HepG2 (cell line): Measurements from ENCODE around the gene RARA. TPM values are rescaled to one million over a fixed set of nuclear protein-coding genes. Genes with fewer than 3 reads are reported as not detected.

ENCODE experiments used
- AFF4 ChIP-seq: sonication (generic); formaldehyde crosslinking; IDR thresholded peaks from 2 replicates; pipeline ENCODE4 v1.4.0; 2020; ENCODE audit warnings: missing genetic modification reagents
- ATAD3A ChIP-seq: sonication (generic); formaldehyde crosslinking; IDR thresholded peaks from 2 replicates; pipeline ENCODE4 v1.4.0; 2020; ENCODE audit warnings: missing genetic modification reagents
- ATM ChIP-seq: fragments of 450-650 bp; IDR thresholded peaks from 2 replicates; pipeline ENCODE4 v1.7.1; 2017; ENCODE audit warnings: mild to moderate bottlenecking, borderline replicate concordance
- E2F5 ChIP-seq: sonication (generic); formaldehyde crosslinking; conservative IDR thresholded peaks from 2 replicates; pipeline ENCODE4 v1.4.0; 2020; ENCODE audit warnings: missing genetic modification reagents
- GABPA ChIP-seq, 2 experiments: IDR thresholded peaks; 2 replicates each; pipeline ENCODE4 v1.6.1; 2011 to 2016; ENCODE audit warnings: low read depth in 2 of 2, low read length in 1 of 2, missing biosample characterization in 1 of 2, missing genetic modification characterization in 1 of 2
- HIVEP1 ChIP-seq: sonication (generic); formaldehyde crosslinking; IDR thresholded peaks from 2 replicates; pipeline ENCODE4 v1.4.0; 2020; ENCODE audit warnings: mild to moderate bottlenecking, missing genetic modification reagents
- HOXA3 ChIP-seq: sonication (generic); formaldehyde crosslinking; IDR thresholded peaks from 2 replicates; pipeline ENCODE4 v1.5.0; 2020; ENCODE audit warnings: missing genetic modification reagents
- HOXA7 ChIP-seq: sonication (generic); formaldehyde crosslinking; IDR thresholded peaks from 2 replicates; pipeline ENCODE4 v1.8.1; 2022; ENCODE audit warnings: mild to moderate bottlenecking, missing genetic modification reagents, moderate library complexity
- JARID2 ChIP-seq: sonication (generic); formaldehyde crosslinking; IDR thresholded peaks from 2 replicates; pipeline ENCODE4 v1.8.1; 2023; ENCODE audit warnings: missing genetic modification reagents, inconsistent platforms; ENCODE audit not compliant: insufficient replicate concordance
- KDM3A ChIP-seq: IDR thresholded peaks from 2 replicates; pipeline ENCODE4 v1.6.1; 2018; ENCODE audit warnings: low read depth, missing compliant biosample characterization
- MIXL1 ChIP-seq: IDR thresholded peaks from 2 replicates; pipeline ENCODE4 v1.6.1; 2016
- MYPOP ChIP-seq: sonication (generic); formaldehyde crosslinking; IDR thresholded peaks from 2 replicates; pipeline ENCODE4 v1.8.1; 2023; ENCODE audit warnings: mild to moderate bottlenecking, moderate library complexity, missing genetic modification reagents
- PCBP2 ChIP-seq: fragments of 200-400 bp; formaldehyde crosslinking; optimal IDR thresholded peaks from 2 replicates; pipeline ENCODE3; 2018; ENCODE audit warnings: low read length, low read depth; ENCODE audit not compliant: poor library complexity, severe bottlenecking
- REL ChIP-seq: sonication (generic); formaldehyde crosslinking; conservative IDR thresholded peaks from 2 replicates; pipeline ENCODE4 v1.8.0; 2022; ENCODE audit warnings: mild to moderate bottlenecking, missing genetic modification reagents, moderate library complexity
- SALL2 ChIP-seq: sonication (generic); formaldehyde crosslinking; IDR thresholded peaks from 2 replicates; pipeline ENCODE4 v1.8.1; 2023; ENCODE audit warnings: mild to moderate bottlenecking, missing genetic modification reagents, inconsistent platforms
- TOPORS ChIP-seq: sonication (generic); formaldehyde crosslinking; IDR thresholded peaks from 2 replicates; pipeline ENCODE4 v1.8.0; 2023; ENCODE audit warnings: mild to moderate bottlenecking, missing genetic modification reagents
- ZNF367 ChIP-seq: sonication (generic); formaldehyde crosslinking; IDR thresholded peaks from 2 replicates; pipeline ENCODE4 v1.4.0; 2020; ENCODE audit warnings: missing genetic modification reagents, borderline replicate concordance
- ZNF574 ChIP-seq: sonication (generic); formaldehyde crosslinking; IDR thresholded peaks from 2 replicates; pipeline ENCODE4 v1.4.0; 2020; ENCODE audit warnings: missing genetic modification reagents
- ZNF746 ChIP-seq: sonication (generic); formaldehyde crosslinking; IDR thresholded peaks from 2 replicates; pipeline ENCODE4 v1.8.0; 2022; ENCODE audit warnings: mild to moderate bottlenecking, missing genetic modification reagents
- ZNF782 ChIP-seq: sonication (generic); formaldehyde crosslinking; IDR thresholded peaks from 2 replicates; pipeline ENCODE4 v1.4.0; 2020; ENCODE audit warnings: missing genetic modification reagents, mild to moderate bottlenecking, borderline replicate concordance
- ZNF788 ChIP-seq: sonication (generic); formaldehyde crosslinking; IDR thresholded peaks from 2 replicates; pipeline ENCODE4 v1.5.0; 2020; ENCODE audit warnings: mild to moderate bottlenecking, missing genetic modification reagents, borderline replicate concordance
- ZSCAN25 ChIP-seq: sonication (generic); formaldehyde crosslinking; IDR thresholded peaks from 2 replicates; pipeline ENCODE4 v1.8.0; 2022; ENCODE audit warnings: mild to moderate bottlenecking, missing genetic modification reagents
- polyA plus RNA-seq, 8 experiments: library from polyadenylated mRNA; depleted of rRNA in 3 of 8; stranded (reverse) in 7 of 8; unstranded in 1 of 8; fragments of >200 nt; fragmentation: Illumina TruSeq in 4 of 8; extraction: Trizol in 4 of 8; gene quantifications; 2 replicates each; pipeline versions ENCODE4 v1.2.1 to v1.2.3, GENCODE V29; 2011 to 2016; ENCODE audit warnings: low read depth in 4 of 8, missing spikeins in 1 of 8, mixed read lengths in 1 of 8; ENCODE audit not compliant: insufficient read depth in 1 of 8
- total RNA-seq, 5 experiments: library from RNA; depleted of rRNA; stranded (reverse); fragments of >200 nt; fragmentation: Illumina TruSeq; extraction: Trizol; gene quantifications; 2 replicates each; pipeline ENCODE4 v1.2.3, GENCODE V29; 2016; ENCODE audit warnings: low read depth in 1 of 5

Gene RARA
- total and polyA plus RNA-seq, 2 of the 13 experiments (the other 11 are each of a cell fraction or from before 2014, with no cell fraction given): 6.4 to 8.6 TPM

- TF ChIP-seq PCBP2 (no peak), HOXA3 (no peak; the same call in 1 of the 2 replicates), KDM3A (CRISPR knock-in tag) (no peak), MYPOP (CRISPR knock-in tag) (no peak), ZNF746 (CRISPR knock-in tag) (no peak), ATM (no peak), ZNF788 (CRISPR knock-in tag) (no peak), HIVEP1 (CRISPR knock-in tag) (peak; percentile 42; the same call in 1 of the 2 replicates), ZSCAN25 (CRISPR knock-in tag) (no peak), SALL2 (no peak), ZNF367 (CRISPR knock-in tag) (no peak), MIXL1 (CRISPR knock-in tag) (no peak), AFF4 (CRISPR knock-in tag) (no peak), E2F5 (CRISPR knock-in tag) (no peak), ZNF574 (CRISPR knock-in tag) (no peak), ATAD3A (CRISPR knock-in tag) (no peak), TOPORS (no peak), GABPA (IDR thresholded peaks at IDR 0.05; ENCODE audit: low read depth, low read length) (no peak), GABPA (CRISPR knock-in tag; IDR thresholded peaks at IDR 0.05; ENCODE audit: low read depth) (no peak), JARID2 (CRISPR knock-in tag) (no peak), ZNF782 (CRISPR knock-in tag) (no peak), HOXA7 (CRISPR knock-in tag) (no peak), REL (CRISPR knock-in tag) (no peak)
These were observed 34.5 kb downstream of the RARA start (continued) for GRCh38 chr17:40343219-40344119.
